GM12864 (cell line): ENCODE measurements around the gene NDST1.
"Not testable (repeated sequence)": the region's sequence is repeated elsewhere in the genome, so short reads cannot be mapped to it uniquely, and the experiment has no call there.

ENCODE experiments used
- DNase-seq: peaks from one replicate; pipeline ENCODE4 v3.0.0-alpha.2; 2011; ENCODE audit warnings: low read depth
- H3K4me3 ChIP-seq: 2 replicates; pipeline ENCODE4 v1.5.1; 2011; ENCODE audit warnings: mild to moderate bottlenecking, low read depth, low read length, control low read depth
- TF ChIP-seq, protein P1 (sequence below): IDR thresholded peaks from 2 replicates; pipeline ENCODE4 v1.5.1; 2011; ENCODE audit warnings: low read depth, mild to moderate bottlenecking, moderate library complexity, low read length, control low read depth, inconsistent platforms; ENCODE audit errors: missing control alignments

The NDST1 gene

DNA sequence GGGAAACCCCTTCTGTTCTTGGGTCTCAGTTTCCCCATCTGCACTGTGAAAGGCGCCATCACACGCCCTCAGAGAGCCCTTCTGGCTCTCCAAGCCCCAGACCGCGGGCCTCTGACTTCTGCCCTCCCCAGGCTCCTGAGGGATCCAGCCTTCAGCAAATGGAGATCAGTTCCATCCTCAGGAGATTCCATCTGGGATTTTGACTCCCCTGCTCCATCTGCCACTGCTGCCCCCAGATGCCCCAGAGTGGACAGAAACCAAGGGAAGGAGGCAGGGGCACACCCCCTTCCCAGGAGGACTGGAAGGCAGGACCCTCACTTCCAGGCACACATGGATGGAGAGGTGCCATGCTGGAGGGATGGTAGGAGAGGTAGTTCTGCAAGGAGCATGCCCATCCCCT, 39.7 kb upstream of the NDST1 start:
- TF ChIP-seq, protein P1, sequence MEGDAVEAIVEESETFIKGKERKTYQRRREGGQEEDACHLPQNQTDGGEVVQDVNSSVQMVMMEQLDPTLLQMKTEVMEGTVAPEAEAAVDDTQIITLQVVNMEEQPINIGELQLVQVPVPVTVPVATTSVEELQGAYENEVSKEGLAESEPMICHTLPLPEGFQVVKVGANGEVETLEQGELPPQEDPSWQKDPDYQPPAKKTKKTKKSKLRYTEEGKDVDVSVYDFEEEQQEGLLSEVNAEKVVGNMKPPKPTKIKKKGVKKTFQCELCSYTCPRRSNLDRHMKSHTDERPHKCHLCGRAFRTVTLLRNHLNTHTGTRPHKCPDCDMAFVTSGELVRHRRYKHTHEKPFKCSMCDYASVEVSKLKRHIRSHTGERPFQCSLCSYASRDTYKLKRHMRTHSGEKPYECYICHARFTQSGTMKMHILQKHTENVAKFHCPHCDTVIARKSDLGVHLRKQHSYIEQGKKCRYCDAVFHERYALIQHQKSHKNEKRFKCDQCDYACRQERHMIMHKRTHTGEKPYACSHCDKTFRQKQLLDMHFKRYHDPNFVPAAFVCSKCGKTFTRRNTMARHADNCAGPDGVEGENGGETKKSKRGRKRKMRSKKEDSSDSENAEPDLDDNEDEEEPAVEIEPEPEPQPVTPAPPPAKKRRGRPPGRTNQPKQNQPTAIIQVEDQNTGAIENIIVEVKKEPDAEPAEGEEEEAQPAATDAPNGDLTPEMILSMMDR = no peak
- DNase-seq = no peak
- no peak overlapping the region for H3K4me3 ChIP-seq

DNA sequence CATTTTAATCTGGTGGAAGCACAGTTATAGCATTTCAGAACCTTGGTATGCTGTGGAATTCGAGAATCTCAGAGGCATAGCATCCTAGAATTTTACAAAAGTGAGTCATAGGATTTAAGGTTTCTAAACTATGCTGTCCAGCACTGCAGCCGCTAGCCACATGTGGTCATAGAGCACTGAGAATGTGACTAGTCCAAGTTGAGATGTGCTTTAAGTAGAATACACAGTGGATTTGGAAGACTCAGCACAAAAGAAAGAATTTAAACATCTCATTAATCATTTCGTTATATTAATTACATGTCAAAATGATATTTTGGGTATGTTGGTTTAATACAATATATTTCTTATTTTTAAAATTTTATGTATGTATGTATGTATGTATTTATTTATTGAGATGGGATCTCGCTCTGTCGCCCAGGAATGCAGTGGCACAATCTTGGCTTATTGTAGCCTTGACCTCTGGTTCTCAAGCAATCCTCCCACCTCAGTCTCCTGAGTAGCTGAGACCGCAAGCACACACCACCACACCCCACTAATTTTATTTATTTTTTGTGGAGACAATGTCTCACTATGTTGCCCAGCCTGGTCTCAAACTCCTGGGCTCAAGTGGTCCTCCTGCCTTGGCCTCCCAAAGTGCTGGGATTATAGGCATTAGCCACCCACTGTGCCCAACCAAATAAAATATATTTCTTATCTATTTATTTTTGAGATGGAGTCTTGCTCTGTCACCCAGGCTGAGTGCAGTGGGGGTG, 38.0 kb upstream of the NDST1 start:
- TF ChIP-seq, protein P1 = no peak
- no peak overlapping the region for H3K4me3 ChIP-seq
- DNase-seq = no peak

DNA sequence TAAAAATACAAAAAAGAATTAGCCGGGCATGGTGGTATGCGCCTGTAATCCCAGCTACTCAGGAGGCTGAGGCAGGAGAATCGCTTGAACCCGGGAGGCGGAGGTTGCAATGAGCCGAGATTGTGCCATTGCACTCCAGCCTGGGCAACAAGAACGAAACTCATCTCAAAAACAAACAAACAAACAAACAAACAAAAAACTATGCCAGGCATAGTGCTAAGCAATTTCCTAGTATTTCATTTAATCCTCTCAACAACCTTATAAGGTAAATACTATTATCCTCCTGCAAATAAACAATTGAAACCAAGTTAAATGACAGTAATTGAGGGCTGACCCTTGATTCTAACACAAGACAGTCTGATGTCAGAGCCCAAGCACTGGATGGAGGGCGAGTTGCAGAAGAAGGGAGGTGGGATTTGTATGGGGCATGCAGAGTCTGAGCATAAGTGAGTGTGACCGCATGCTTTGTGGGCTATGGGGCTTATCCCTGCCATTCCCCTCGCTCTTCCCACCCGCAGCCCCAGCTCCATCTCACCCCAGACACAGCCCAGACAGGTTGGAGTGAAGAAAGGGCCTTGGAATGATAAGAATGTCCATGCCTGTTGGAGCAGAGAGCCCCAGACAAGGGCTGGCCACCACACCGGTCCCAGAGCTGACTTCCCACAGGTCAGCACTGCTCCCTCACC, 34.1 kb upstream of the NDST1 start:
- TF ChIP-seq, protein P1 = no peak
- no peak for DNase-seq
- H3K4me3 ChIP-seq = no peak overlapping the region

DNA sequence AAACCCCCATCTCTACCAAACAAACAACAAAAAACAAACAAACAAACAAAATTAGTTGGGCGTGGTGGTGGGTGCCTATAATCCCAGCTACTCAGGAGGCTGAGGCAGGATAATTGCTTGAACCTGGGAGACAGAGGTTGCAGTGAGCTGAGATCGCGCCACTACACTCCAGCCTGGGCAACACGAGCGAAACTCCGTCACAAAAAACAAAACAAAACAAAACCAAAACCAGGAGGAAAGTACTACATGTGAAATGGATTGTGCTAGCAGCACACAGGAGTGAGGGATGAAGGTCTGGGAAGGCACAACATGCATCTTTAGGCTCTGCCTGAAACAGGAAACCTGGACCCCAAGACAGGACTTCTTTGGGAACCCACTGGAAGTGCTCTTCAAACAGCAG, 31.4 kb upstream of the NDST1 start:
- not testable (repeated sequence) for H3K4me3 ChIP-seq, DNase-seq

DNA sequence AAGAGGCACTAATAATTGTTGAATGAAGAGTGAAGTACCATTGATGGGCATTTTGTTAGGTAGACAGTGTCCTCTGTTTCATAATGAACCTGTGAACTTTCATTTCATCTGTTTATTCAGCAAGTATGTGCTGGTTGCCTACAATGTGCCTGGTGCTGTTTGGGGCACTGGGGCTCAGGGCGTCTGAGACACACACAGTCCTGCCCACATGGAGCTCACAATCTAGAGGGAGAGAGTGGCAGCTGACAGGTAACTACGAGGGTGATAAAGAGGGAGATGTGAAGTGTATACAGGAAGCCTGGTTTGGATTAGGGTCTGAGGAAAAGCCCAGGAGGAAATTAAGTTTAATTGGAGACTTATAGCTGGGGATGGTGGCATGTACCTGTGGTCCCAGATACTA, 28.5 kb upstream of the NDST1 start:
- no peak overlapping the region for H3K4me3 ChIP-seq
- DNase-seq = no peak
- TF ChIP-seq, protein P1 = no peak

DNA sequence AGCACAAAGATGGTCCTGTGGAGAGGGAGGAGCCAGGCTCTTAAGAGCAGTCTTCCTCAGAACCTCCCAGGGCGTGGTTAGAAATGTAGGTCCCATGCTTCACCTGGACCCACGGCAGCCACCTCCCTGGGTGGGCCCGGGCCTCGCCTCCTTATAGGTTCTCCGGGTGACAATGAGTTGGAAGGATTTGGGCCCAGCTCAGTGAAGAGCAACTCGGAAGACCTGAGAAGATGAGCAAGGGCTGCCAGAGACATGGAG, 26.3 kb upstream of the NDST1 start:
- TF ChIP-seq, protein P1 = no peak
- DNase-seq = no peak
- no peak overlapping the region for H3K4me3 ChIP-seq

DNA sequence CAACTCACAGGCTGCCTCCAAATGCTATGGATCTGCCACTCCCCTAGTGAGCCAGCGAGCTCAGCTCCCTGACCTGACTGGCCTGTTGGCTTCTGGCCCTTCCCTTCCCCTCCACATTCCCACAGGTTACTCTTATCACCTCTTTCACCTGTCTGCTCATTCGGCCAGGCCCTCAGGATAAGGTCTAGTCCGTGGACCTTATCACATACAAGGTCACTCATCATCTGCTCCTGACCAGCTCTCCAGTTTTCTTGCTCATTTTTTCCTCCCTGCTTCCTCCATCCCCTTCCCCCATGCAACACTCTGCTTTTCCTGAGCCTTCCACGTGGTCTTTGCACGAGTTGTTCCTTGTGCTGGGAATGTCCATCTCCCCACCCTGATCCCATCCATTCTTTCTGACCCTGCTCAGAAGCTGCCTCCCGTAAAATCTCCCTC, 25.9 kb upstream of the NDST1 start:
- TF ChIP-seq, protein P1 = no peak
- DNase-seq = no peak

More for the DNA sequence above, 25.9 kb upstream of the NDST1 start:
- no peak overlapping the region for H3K4me3 ChIP-seq
